Renal cortex interstitium (tissue), 11 donors: ENCODE data around the gene SBK1. TPM values are rescaled to one million over a fixed set of nuclear protein-coding genes. Genes with fewer than 3 reads are reported as not detected.

Source experiments
- DNase-seq, 11 donors: peaks; one replicate each; pipeline ENCODE4 v3.0.0-alpha.2; 2013; ENCODE audit warnings: low read depth in 9 of 11, low spot score in 4 of 11; ENCODE audit errors: extremely low read depth in 1 of 11
- polyA plus RNA-seq, 3 donors: library from polyadenylated mRNA; unstranded; fragments of 120-200 nt; gene quantifications; one replicate each; pipeline ENCODE4 v1.2.1, GENCODE V29; 2013; ENCODE audit not compliant: insufficient read length in 3 of 3

The SBK1 gene
- polyA plus RNA-seq, 3 donors, result 15.6 to 21.1 (median 17.2) TPM

GRCh38 chr16:28297784-28298510, 5.6 kb downstream of the SBK1 start:
- DNase-seq, result no peak

GRCh38 chr16:28298511-28298878, 6.2 kb downstream of the SBK1 start:
- DNase-seq, result no peak

GRCh38 chr16:28300327-28300726, 8.0 kb downstream of the SBK1 start:
- no peak for DNase-seq

GRCh38 chr16:28301154-28301553, 8.8 kb downstream of the SBK1 start:
- no peak for DNase-seq

GRCh38 chr16:28301620-28302019, 9.3 kb downstream of the SBK1 start:
- DNase-seq, result no peak

GRCh38 chr16:28303132-28303531, 10.8 kb downstream of the SBK1 start:
- DNase-seq, result no peak

GRCh38 chr16:28304214-28304613, 11.9 kb downstream of the SBK1 start:
- peak in 6 of 11 donors; percentile 33 to 61 (median 44) for DNase-seq

GRCh38 chr16:28307936-28308335, 15.6 kb downstream of the SBK1 start:
- no peak for DNase-seq

- no peak for DNase-seq
These were observed 16.7 kb downstream of the SBK1 start for GRCh38 chr16:28308794-28309584.

GRCh38 chr16:28309811-28310311, 17.5 kb downstream of the SBK1 start:
- no peak for DNase-seq

GRCh38 chr16:28310796-28311195, 18.5 kb downstream of the SBK1 start:
- no peak for DNase-seq

GRCh38 chr16:28311413-28311812, 19.1 kb downstream of the SBK1 start:
- DNase-seq, result no peak

- no peak for DNase-seq
These were observed 19.6 kb downstream of the SBK1 start for GRCh38 chr16:28311913-28312312.

GRCh38 chr16:28312327-28312726, 20.0 kb downstream of the SBK1 start:
- DNase-seq, result no peak

- no peak for DNase-seq
These were observed 21.3 kb downstream of the SBK1 start for GRCh38 chr16:28313587-28313986.

GRCh38 chr16:28316054-28316453, 23.7 kb downstream of the SBK1 start:
- no peak for DNase-seq

GRCh38 chr16:28317040-28317880, 24.9 kb downstream of the SBK1 start:
- peak in 4 of 11 donors; percentile 19 to 38 (median 28) for DNase-seq

- no peak for DNase-seq
These were observed 25.9 kb downstream of the SBK1 start for GRCh38 chr16:28318042-28318744.

GRCh38 chr16:28319476-28320022, 27.2 kb downstream of the SBK1 start:
- DNase-seq, result no peak
